Muscle layer of duodenum (tissue), 2 donors: ENCODE data around the gene PTPRM.

Experiments
- H3K27ac ChIP-seq: one replicate; pipeline ENCODE4 v1.7.0; 2013; ENCODE audit warnings: mild to moderate bottlenecking, low read length
- H3K27me3 ChIP-seq: one replicate; pipeline ENCODE4 v1.7.0; 2013; ENCODE audit warnings: low read depth, mild to moderate bottlenecking, control low read depth, low read length
- H3K36me3 ChIP-seq, 2 donors: one replicate each; pipeline ENCODE4 v1.7.0; 2013; ENCODE audit warnings: low read length in 2 of 2, control low read depth in 1 of 2, mild to moderate bottlenecking in 1 of 2; ENCODE audit not compliant: insufficient read depth in 2 of 2, control insufficient read depth in 1 of 2
- H3K4me1 ChIP-seq, 2 donors: one replicate each; pipeline ENCODE4 v1.7.0; 2013; ENCODE audit warnings: low read length in 2 of 2, mild to moderate bottlenecking in 2 of 2, control low read depth in 1 of 2, moderate library complexity in 1 of 2; ENCODE audit not compliant: insufficient read depth in 2 of 2, control insufficient read depth in 1 of 2
- H3K4me3 ChIP-seq, 2 donors: one replicate each; pipeline ENCODE4 v1.7.0; 2013; ENCODE audit warnings: low read length in 2 of 2, low read depth in 1 of 2, mild to moderate bottlenecking in 1 of 2
- H3K9me3 ChIP-seq, 2 donors: one replicate each; pipeline ENCODE4 v1.7.0; 2013; ENCODE audit warnings: low read length in 2 of 2, control low read depth in 1 of 2, mild to moderate bottlenecking in 1 of 2; ENCODE audit not compliant: control insufficient read depth in 1 of 2
- donor health status: healthy.

PTPRM gene

DNA sequence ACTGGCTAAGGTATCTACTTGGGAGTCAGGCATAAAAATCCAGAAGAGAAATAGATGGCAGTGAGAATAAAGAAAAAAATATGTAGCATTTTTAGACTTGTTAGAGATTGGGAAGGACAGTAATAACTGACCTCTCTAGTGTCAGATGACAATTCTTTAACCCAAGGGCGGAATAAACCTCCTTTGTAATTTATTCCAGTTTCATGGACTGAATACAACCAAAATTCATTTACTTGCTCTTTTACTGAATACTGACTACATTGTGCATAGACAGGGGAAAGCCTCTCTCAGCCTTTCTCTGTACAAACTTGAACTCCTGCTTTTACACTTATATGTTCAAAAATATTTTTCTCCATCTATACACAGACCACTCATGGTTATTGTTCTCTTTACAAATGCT lies 566.8 kb downstream of the PTPRM start:
- Histone ChIP-seq H3K27ac (no peak overlapping the region), H3K4me3 (no peak overlapping the region), H3K36me3 (no peaks in the 10 kb centered on the region), H3K27me3 (no peaks in the 10 kb centered on the region), H3K4me1 (no peaks in the 10 kb centered on the region), H3K9me3 (no peaks in the 10 kb centered on the region)

- Histone ChIP-seq H3K27ac (no peak overlapping the region), H3K36me3 (peaks cover 0 to 4% of the 10 kb centered on the region in 2 donors), H3K9me3 (no peaks in the 10 kb centered on the region), H3K4me3 (no peak overlapping the region), H3K27me3 (no peaks in the 10 kb centered on the region), H3K4me1 (peaks cover 0 to 6% of the 10 kb centered on the region in 2 donors)
Measured at GRCh38 chr18:8139127-8139527, 572.0 kb downstream of the PTPRM start.

GRCh38 chr18:8139891-8140406 lies 572.8 kb downstream of the PTPRM start:
- H3K4me3 ChIP-seq, result no peak overlapping the region
- no peak overlapping the region for H3K27ac ChIP-seq
- no peaks in the 10 kb centered on the region for H3K27me3 ChIP-seq
- peaks cover 0 to 8% of the 10 kb centered on the region in 2 donors for H3K36me3 ChIP-seq
- peaks cover 0 to 6% of the 10 kb centered on the region in 2 donors for H3K4me1 ChIP-seq
- H3K9me3 ChIP-seq, result no peaks in the 10 kb centered on the region

DNA sequence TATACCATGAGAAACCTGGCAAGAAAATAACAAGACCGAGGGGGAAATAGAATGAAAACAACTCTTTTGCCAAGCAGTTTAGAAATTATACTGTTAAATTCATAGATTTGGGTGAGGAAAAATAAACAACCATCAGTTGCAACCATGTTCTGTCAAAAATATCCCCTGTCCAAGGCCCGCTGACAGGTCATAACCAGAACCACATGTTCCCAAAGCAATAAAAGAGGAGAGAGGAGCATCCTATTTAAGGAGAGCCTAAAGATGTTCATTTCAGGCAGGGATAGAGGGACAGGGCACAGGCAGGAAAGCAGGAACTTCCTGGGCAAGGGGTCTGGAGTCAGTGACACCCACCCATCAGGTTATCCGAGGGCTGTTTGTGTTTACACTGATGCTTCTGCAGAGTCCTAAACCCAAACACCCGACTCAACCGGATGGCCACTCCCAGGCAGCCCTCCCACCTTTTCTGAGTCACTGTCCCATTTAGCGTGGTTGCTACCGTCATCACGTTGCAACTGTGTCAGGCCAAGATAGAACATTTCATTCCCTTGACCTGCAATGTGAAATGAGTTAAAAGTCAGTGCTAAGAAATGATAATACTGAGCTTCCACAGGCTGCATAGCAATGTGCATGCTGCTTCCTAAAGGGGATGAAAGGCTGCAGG lies 573.9 kb downstream of the PTPRM start:
- Histone ChIP-seq H3K4me3 (no peak overlapping the region), H3K27ac (no peak overlapping the region), H3K4me1 (peaks cover 0 to 6% of the 10 kb centered on the region in 2 donors), H3K27me3 (no peaks in the 10 kb centered on the region), H3K9me3 (no peaks in the 10 kb centered on the region), H3K36me3 (peaks cover 0 to 15% of the 10 kb centered on the region in 2 donors)

- Histone ChIP-seq H3K4me1 (peaks cover 0 to 6% of the 10 kb centered on the region in 2 donors), H3K4me3 (no peak overlapping the region), H3K27me3 (no peaks in the 10 kb centered on the region), H3K36me3 (peaks cover 0 to 15% of the 10 kb centered on the region in 2 donors), H3K27ac (no peak overlapping the region), H3K9me3 (no peaks in the 10 kb centered on the region)
Measured at GRCh38 chr18:8142131-8142711, 575.1 kb downstream of the PTPRM start.

DNA sequence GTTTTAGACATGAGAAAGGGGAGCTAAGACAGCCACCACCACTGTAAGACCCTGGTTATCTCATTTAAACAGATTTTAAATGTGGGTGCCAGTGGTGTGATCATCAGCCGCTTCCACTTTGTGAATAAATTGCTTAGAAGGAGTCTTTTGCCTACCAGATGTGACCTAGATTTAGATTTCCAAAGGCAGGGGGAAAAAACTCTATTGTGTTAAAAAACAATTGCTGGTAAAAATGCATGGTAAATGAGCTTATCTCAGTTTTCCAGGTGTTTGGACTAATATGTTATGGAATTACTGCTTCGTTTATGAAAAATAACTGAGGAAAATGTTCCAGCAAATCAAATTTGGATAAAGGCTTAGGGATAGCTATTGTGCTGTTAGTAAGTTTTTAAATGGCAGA lies 575.8 kb downstream of the PTPRM start:
- peaks cover 0 to 6% of the 10 kb centered on the region in 2 donors for H3K4me1 ChIP-seq
- no peak overlapping the region for H3K4me3 ChIP-seq
- no peaks in the 10 kb centered on the region for H3K9me3 ChIP-seq
- H3K27me3 ChIP-seq, result no peaks in the 10 kb centered on the region
- H3K27ac ChIP-seq, result no peak overlapping the region
- peaks cover 0 to 15% of the 10 kb centered on the region in 2 donors for H3K36me3 ChIP-seq

DNA sequence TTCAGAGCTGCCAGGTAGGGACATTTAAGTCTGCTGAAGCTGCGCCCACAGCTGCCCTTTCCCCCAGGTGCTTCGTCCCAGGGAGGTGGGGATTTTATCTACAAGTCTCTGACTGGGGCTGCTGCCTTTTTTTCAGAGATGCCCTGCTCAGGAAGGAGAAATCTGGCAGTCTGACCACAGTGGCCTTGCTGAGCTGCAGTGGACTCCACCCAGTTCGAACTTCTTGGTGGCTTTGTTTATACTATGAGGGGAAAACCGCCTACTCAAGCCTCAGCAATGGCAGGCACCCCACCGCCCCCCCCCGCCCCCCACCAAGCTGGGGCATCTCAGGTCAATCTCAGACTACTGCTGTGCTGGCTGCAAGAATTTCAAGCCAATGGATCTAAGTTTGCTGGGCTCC lies 584.1 kb downstream of the PTPRM start:
- H3K4me1 ChIP-seq, result no peaks in the 10 kb centered on the region
- no peaks in the 10 kb centered on the region for H3K9me3 ChIP-seq
- H3K36me3 ChIP-seq, result no peaks in the 10 kb centered on the region
- H3K27me3 ChIP-seq, result no peaks in the 10 kb centered on the region
- no peak overlapping the region for H3K4me3 ChIP-seq
- H3K27ac ChIP-seq, result no peak overlapping the region

DNA sequence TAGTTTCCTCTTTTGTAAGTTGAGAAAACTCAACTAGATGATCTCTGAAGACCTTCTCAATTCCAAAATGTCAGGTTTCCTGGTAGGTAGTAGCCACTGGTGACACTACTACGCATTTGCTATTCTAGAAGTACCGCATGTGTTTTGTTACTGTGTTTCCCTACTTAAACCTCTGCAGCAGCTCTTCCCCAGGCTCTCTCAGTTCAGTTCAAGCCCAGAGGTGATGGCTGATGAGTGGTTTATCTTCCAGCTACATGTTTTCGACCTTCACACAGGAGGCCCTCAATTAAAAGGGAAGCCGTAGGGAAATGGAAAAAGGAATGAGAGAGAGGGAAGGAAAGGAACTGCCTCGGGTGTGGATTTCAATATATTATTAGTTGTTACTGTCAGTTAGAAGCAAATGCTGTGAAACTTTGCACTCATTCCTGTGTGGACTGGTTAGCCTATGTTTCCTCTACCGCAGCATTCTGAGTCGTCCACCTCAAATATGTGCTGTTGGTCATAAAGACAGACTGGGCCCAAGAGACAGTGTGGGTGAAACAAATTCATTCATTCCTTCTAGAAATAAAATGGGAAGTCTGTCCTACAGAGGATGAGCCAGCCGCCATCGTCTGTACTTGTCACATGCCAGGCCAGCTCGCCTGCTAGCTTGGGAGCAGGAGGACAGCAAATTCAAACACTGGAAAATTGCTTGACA lies 586.9 kb downstream of the PTPRM start:
- no peaks in the 10 kb centered on the region for H3K4me1 ChIP-seq
- H3K36me3 ChIP-seq, result peaks cover 0 to 6% of the 10 kb centered on the region in 2 donors
- H3K27ac ChIP-seq, result no peak overlapping the region
- no peak overlapping the region for H3K4me3 ChIP-seq
- no peaks in the 10 kb centered on the region for H3K9me3 ChIP-seq
- H3K27me3 ChIP-seq, result no peaks in the 10 kb centered on the region

GRCh38 chr18:8162802-8163201 lies 595.7 kb downstream of the PTPRM start:
- H3K27me3 ChIP-seq, result no peaks in the 10 kb centered on the region
- no peak overlapping the region for H3K4me3 ChIP-seq
- H3K27ac ChIP-seq, result no peak overlapping the region
- H3K4me1 ChIP-seq, result no peaks in the 10 kb centered on the region
- H3K36me3 ChIP-seq, result peaks cover 0 to 3% of the 10 kb centered on the region in 2 donors
- H3K9me3 ChIP-seq, result no peaks in the 10 kb centered on the region

DNA sequence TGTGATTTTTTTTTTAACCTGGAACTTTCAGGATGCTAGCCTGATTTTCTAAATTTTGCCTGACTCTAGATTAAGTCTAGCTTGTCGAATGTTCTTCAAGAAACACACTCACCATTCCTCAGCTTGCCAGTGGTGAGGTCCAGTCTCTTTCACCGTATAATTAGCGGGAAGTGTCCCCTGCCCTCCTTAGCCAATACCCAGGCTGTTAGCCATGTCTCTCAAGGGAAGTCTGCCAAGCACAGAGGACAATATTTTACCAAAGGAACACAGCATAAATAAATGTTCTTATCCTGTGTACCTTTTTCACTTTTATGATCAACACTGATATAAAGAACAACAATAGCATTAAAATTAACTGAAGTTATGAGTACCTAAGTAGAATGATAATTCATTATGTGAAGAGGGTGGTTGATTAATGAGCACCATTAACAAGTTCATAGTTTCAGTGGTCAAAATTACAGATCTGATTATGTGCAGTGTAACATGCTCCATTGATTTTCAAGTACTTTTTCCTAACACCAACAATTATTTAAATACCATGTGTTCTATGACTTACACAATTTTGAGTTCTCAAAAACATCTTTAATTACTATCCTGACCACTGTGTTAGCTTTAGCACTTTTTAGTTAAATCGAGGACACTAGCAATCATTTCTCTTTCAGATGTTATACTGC lies 596.3 kb downstream of the PTPRM start:
- Histone ChIP-seq H3K4me3 (no peak overlapping the region), H3K27me3 (no peaks in the 10 kb centered on the region), H3K27ac (no peak overlapping the region), H3K9me3 (no peaks in the 10 kb centered on the region), H3K36me3 (peaks cover 0 to 3% of the 10 kb centered on the region in 2 donors), H3K4me1 (no peaks in the 10 kb centered on the region)

GRCh38 chr18:8165095-8165494 lies 598.0 kb downstream of the PTPRM start:
- no peaks in the 10 kb centered on the region for H3K36me3 ChIP-seq

More at GRCh38 chr18:8165095-8165494, 598.0 kb downstream of the PTPRM start:
- Histone ChIP-seq H3K9me3 (no peaks in the 10 kb centered on the region), H3K4me3 (no peak overlapping the region), H3K4me1 (no peaks in the 10 kb centered on the region), H3K27me3 (no peaks in the 10 kb centered on the region), H3K27ac (no peak overlapping the region)
